PC-3 (cell line): ENCODE measurements around the gene PRSS12. TPM values are rescaled to one million over a fixed set of nuclear protein-coding genes. Genes with fewer than 3 reads are reported as not detected.

Experiments used
- ATAC-seq: fragments of 200-7000 bp; cut with Tn5 transposase; 2 replicates; pipeline ENCODE4 v1.9.1; 2020; ENCODE audit warnings: mild to moderate bottlenecking, moderate library complexity
- BruUV-seq: library from RNA; stranded (reverse); fragments of 400-500 nt; replicated peaks from 2 replicates; lab custom pipeline; 2021; lab: Mats Ljungman, UMichigan
- CTCF ChIA-PET: fragments of 300-600 bp; sonication (Branson Sonifier 250); formaldehyde crosslinking; loops from one replicate; lab custom pipeline; 2022; ENCODE audit warnings: antibody characterized with exemption; lab: Charles Lee
- POLR2A ChIA-PET: fragments of 300-600 bp; sonication (Branson Sonifier 250); formaldehyde crosslinking; loops from one replicate; lab custom pipeline; 2022; ENCODE audit warnings: antibody characterized with exemption; ENCODE audit not compliant: unreplicated experiment; lab: Charles Lee
- DNase-seq: peaks from one replicate; pipeline ENCODE4 v3.0.0-alpha.2; 2015
- H2AFZ ChIP-seq: fragments of 300-600 bp; sonication (generic); 2 replicates; pipeline ENCODE4 v1.6.0; 2016; ENCODE audit warnings: antibody characterized with exemption, low read length
- H3F3A ChIP-seq: fragments of 300-600 bp; sonication (generic); one replicate; pipeline ENCODE4 v1.6.0; 2017; ENCODE audit warnings: antibody characterized with exemption, low read length, control low read depth, mild to moderate bottlenecking; ENCODE audit not compliant: unreplicated experiment
- H3K27ac ChIP-seq: fragments of 300-600 bp; sonication (generic); 2 replicates; pipeline ENCODE4 v1.5.1; 2016; ENCODE audit warnings: mild to moderate bottlenecking, low read length
- H3K27me3 ChIP-seq: fragments of 300-600 bp; sonication (generic); 2 replicates; pipeline ENCODE4 v1.6.1; 2016; ENCODE audit warnings: low read length, mixed read lengths
- H3K36me3 ChIP-seq: fragments of 300-600 bp; sonication (generic); 2 replicates; pipeline ENCODE4 v1.6.1; 2016; ENCODE audit warnings: low read depth, mixed run types, low read length, mixed read lengths
- H3K4me1 ChIP-seq: fragments of 300-600 bp; sonication (generic); 2 replicates; pipeline ENCODE4 v1.5.1; 2016; ENCODE audit warnings: low read length; ENCODE audit not compliant: insufficient read depth
- H3K4me2 ChIP-seq: fragments of 300-600 bp; sonication (generic); 2 replicates; pipeline ENCODE4 v1.6.0; 2016; ENCODE audit warnings: low read length
- H3K4me3 ChIP-seq: fragments of 300-600 bp; sonication (generic); 2 replicates; pipeline ENCODE4 v1.5.1; 2016; ENCODE audit warnings: mild to moderate bottlenecking, low read length, mixed read lengths
- H3K79me2 ChIP-seq: fragments of 300-600 bp; sonication (generic); 2 replicates; pipeline ENCODE4 v1.6.1; 2017; ENCODE audit warnings: low read length, mixed read lengths
- H3K9ac ChIP-seq: fragments of 300-600 bp; sonication (generic); 2 replicates; pipeline ENCODE4 v1.6.0; 2016; ENCODE audit warnings: mild to moderate bottlenecking, low read length
- H3K9me2 ChIP-seq: fragments of 300-600 bp; sonication (generic); replicated peaks from 2 replicates; pipeline ENCODE4 v1.6.1; 2016; ENCODE audit warnings: mixed run types, low read length, mixed read lengths
- H3K9me3 ChIP-seq: fragments of 300-600 bp; sonication (generic); 2 replicates; pipeline ENCODE4 v1.6.1; 2016; ENCODE audit warnings: low read length, mixed read lengths
- H4K20me1 ChIP-seq: fragments of 300-600 bp; sonication (generic); 2 replicates; pipeline ENCODE4 v1.6.1; 2016; ENCODE audit warnings: low read length, mixed read lengths
- EZH2 ChIP-seq: fragments of 300-600 bp; sonication (generic); IDR thresholded peaks from one replicate; pipeline ENCODE4 v1.6.1; 2017; ENCODE audit warnings: antibody characterized with exemption, mild to moderate bottlenecking, low read length; ENCODE audit not compliant: unreplicated experiment
- EZH2phosphoT487 ChIP-seq: fragments of 300-600 bp; sonication (generic); IDR thresholded peaks from 2 replicates; pipeline ENCODE4 v1.6.1; 2018; ENCODE audit warnings: mild to moderate bottlenecking, antibody characterized with exemption, low read length, borderline replicate concordance
- intact Hi-C: fragments of 100-400 bp; cut with micrococcal nuclease; formaldehyde crosslinking; loops from 2 replicates; pipeline ENCODE4 v1.9.0; 2023
- total RNA-seq: library from RNA; depleted of rRNA; stranded (reverse); fragments of >200 nt; gene quantifications from 2 replicates; pipeline ENCODE4 v1.2.3, GENCODE V29; 2014
- TF ChIP-seq, protein P1 (sequence below): fragments of 300-600 bp; sonication (generic); conservative IDR thresholded peaks from 2 replicates; pipeline ENCODE4 v1.5.1; 2017; ENCODE audit warnings: antibody characterized with exemption, low read depth, mild to moderate bottlenecking, low read length

Gene PRSS12
- total RNA-seq, 1 experiment from 2014 or later, result 1.5 TPM

DNA sequence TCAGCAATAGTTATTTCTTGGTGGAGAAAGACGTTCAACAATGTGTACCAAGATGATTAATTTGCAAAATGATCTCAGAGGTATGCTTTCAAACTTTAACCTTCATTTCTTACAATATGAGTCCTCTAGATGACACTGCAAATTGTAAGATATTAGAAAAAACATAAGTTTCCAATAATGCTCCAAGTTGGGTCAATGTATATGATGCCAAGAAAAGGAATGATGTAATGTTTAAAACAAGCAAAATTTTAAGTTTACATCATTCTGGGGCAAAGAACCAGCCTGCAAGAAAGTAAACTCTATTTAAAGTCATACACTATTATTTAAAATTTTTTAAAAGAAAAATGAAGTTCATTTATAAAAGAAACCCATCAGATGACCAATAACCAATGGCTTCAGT lies 56.1 kb downstream of the PRSS12 start:
- no TSS peak for BruUV-seq
- no peak overlapping the region for H3K4me2 ChIP-seq
- no peak overlapping the region for H3K4me3 ChIP-seq
- H2AFZ ChIP-seq, result no peak overlapping the region
- no peaks in the 10 kb centered on the region for H3K27me3 ChIP-seq
- H3K9me2 ChIP-seq, result no peaks in the 10 kb centered on the region
- POLR2A ChIA-PET, result no interaction called here
- intact Hi-C loops, result no loop called here
- TF ChIP-seq EZH2phosphoT487 (no peak), EZH2 (no peak)
- TF ChIP-seq, protein P1, sequence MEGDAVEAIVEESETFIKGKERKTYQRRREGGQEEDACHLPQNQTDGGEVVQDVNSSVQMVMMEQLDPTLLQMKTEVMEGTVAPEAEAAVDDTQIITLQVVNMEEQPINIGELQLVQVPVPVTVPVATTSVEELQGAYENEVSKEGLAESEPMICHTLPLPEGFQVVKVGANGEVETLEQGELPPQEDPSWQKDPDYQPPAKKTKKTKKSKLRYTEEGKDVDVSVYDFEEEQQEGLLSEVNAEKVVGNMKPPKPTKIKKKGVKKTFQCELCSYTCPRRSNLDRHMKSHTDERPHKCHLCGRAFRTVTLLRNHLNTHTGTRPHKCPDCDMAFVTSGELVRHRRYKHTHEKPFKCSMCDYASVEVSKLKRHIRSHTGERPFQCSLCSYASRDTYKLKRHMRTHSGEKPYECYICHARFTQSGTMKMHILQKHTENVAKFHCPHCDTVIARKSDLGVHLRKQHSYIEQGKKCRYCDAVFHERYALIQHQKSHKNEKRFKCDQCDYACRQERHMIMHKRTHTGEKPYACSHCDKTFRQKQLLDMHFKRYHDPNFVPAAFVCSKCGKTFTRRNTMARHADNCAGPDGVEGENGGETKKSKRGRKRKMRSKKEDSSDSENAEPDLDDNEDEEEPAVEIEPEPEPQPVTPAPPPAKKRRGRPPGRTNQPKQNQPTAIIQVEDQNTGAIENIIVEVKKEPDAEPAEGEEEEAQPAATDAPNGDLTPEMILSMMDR, result no peak
- no peaks in the 10 kb centered on the region for H3K79me2 ChIP-seq
- H4K20me1 ChIP-seq, result no peaks in the 10 kb centered on the region
- H3K4me1 ChIP-seq, result no peaks in the 10 kb centered on the region
- H3K36me3 ChIP-seq, result no peaks in the 10 kb centered on the region
- no peak overlapping the region for H3K27ac ChIP-seq
- H3K9me3 ChIP-seq, result no peaks in the 10 kb centered on the region
- CTCF ChIA-PET, result no interaction called here
- no peak for DNase-seq
- no peak overlapping the region for H3K9ac ChIP-seq
- no peaks in the 10 kb centered on the region for H3F3A ChIP-seq
- ATAC-seq, result no peak

DNA sequence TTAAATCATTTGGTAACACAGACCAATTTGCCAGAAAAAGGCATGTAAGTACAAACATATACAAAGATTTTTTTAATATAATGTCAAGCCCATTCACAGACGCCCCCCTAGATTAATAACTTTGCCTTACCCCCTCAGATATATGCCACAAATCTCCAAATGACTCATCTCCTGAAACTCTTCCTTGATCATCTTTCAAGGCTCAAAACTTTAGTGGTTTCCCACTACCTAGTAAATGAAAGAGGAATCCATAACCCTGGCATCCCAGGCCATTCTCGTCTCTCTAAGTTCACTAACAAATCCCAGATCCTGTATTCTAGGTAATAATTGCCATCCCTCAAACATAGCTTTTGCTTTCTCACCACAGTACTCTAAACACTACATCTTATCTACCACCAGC lies 61.9 kb downstream of the PRSS12 start:
- CTCF ChIA-PET, result no interaction called here

DNA sequence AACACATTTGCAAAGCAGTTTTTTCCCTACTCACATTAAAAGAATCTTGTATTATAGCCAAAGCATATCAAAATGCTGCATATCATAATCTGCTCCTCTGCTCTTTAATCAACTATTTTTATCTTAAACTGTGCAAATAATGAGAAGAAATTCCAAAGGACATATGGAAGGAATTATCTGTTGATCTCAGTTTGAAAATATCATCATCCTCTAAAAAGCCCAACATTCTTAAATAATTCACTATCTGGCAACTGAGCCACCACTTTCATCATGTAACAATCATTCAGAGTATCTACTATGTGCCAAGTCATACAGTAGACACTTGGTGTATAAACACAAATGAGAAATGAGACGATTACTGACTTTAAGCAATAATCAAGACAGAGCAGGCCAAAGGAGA lies 63.0 kb downstream of the PRSS12 start:
- CTCF ChIA-PET, result no interaction called here
- no peak for ATAC-seq
- Histone ChIP-seq H3K9me3 (no peaks in the 10 kb centered on the region), H3K9ac (no peak overlapping the region), H4K20me1 (no peaks in the 10 kb centered on the region), H3K27me3 (no peaks in the 10 kb centered on the region), H3K4me1 (no peaks in the 10 kb centered on the region), H3K4me2 (no peak overlapping the region), H3K27ac (no peak overlapping the region), H3K4me3 (no peak overlapping the region), H3F3A (no peaks in the 10 kb centered on the region), H2AFZ (no peak overlapping the region), H3K9me2 (no peaks in the 10 kb centered on the region), H3K79me2 (no peaks in the 10 kb centered on the region), H3K36me3 (no peaks in the 10 kb centered on the region)
- intact Hi-C loops, result loop anchor here (10.0 kb wide), 1 partner anchor 305 kb away; no protein-coding TSS in a partner anchor
- DNase-seq, result no peak
- POLR2A ChIA-PET, result no interaction called here
- TF ChIP-seq EZH2, result no peak
- no peak for TF ChIP-seq EZH2phosphoT487
- TF ChIP-seq, protein P1, result no peak
- BruUV-seq, result no TSS peak

More for the DNA sequence above, 61.9 kb downstream of the PRSS12 start:
- no peak overlapping the region for H3K9ac ChIP-seq
- no peaks in the 10 kb centered on the region for H3K9me2 ChIP-seq
- DNase-seq, result no peak
- H3K4me1 ChIP-seq, result no peaks in the 10 kb centered on the region
- BruUV-seq, result no TSS peak
- POLR2A ChIA-PET, result no interaction called here
- no peak for ATAC-seq
- no peaks in the 10 kb centered on the region for H3K36me3 ChIP-seq
- no peak overlapping the region for H3K4me3 ChIP-seq
- H3K79me2 ChIP-seq, result no peaks in the 10 kb centered on the region
- H3K4me2 ChIP-seq, result no peak overlapping the region
- H3K27ac ChIP-seq, result no peak overlapping the region
- no peaks in the 10 kb centered on the region for H3F3A ChIP-seq
- TF ChIP-seq, protein P1, result no peak
- TF ChIP-seq EZH2phosphoT487 (no peak), EZH2 (no peak)
- no peaks in the 10 kb centered on the region for H3K9me3 ChIP-seq
- no peak overlapping the region for H2AFZ ChIP-seq
- intact Hi-C loops, result no loop called here
- no peaks in the 10 kb centered on the region for H3K27me3 ChIP-seq
- no peaks in the 10 kb centered on the region for H4K20me1 ChIP-seq
